ENCODE measurements around the gene TTLL13. TPM values are rescaled to one million over a fixed set of nuclear protein-coding genes. Genes with fewer than 3 reads are reported as not detected.

TTLL13 gene
- total RNA-seq, 1 donor from 2014 or later: not detected

DNA sequence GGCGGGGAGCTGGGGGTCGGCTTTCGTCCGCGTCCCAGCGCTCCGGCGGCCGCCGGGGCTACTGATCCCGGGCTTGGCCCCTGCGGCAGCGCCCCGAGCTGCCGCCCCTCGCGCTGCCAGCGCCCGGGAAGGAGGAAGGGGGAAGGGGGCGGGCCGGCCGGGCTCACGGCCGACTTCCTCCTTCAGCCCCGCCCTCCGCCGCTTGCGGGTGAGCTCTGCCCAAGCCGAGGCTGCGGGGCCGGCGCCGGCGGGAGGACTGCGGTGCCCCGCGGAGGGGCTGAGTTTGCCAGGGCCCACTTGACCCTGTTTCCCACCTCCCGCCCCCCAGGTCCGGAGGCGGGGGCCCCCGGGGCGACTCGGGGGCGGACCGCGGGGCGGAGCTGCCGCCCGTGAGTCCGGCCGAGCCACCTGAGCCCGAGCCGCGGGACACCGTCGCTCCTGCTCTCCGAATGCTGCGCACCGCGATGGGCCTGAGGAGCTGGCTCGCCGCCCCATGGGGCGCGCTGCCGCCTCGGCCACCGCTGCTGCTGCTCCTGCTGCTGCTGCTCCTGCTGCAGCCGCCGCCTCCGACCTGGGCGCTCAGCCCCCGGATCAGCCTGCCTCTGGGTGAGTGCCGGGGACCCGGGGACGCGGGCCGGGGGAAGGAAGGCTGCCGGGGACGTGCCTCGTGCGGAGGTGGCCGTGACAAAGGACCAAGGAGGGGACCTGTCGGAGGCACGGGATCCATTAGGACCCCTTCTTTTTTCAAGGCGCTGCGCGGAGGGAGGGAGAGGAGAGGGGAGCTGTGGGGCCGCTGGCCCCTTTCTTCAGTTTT lies 48.0 kb upstream of the TTLL13 start, which contains the start of gene SEMA4B:
SEMA4B (plus strand) TSS at position 201 of the 814 bp plus-strand sequence; CDS start at position 450, 249 bp downstream.
- Histone ChIP-seq H2AFZ (ENCODE audit: low read depth, low read length) (peak within 1 kb of the TSS; percentile 97), H4K20me1 (ENCODE audit: insufficient read depth, low read length) (peaks cover 30% of the 10 kb centered on the region), H3K9ac (ENCODE audit: low read length) (peak within 1 kb of the TSS; percentile 81), H3K36me3 (ENCODE audit: insufficient read depth, low read length) (no peaks in the 10 kb centered on the region), H3K4me3 (ENCODE audit: insufficient read depth, low read depth, low read length) (peak within 1 kb of the TSS; percentile 85), H3K4me2 (ENCODE audit: low read length) (peak within 1 kb of the TSS; percentile 98), H3K27ac (ENCODE audit: low read depth, low read length) (no peak within 1 kb of the TSS), H3K27me3 (ENCODE audit: insufficient read depth, low read length) (no peaks in the 10 kb centered on the region), H3K9me3 (ENCODE audit: insufficient read depth, low read depth, low read length) (no peaks in the 10 kb centered on the region), H3K4me1 (ENCODE audit: insufficient read depth, low read length) (peaks cover 16% of the 10 kb centered on the region), H3K79me2 (ENCODE audit: insufficient read depth, low read length) (peaks cover 21% of the 10 kb centered on the region)
- DNase-seq (ENCODE audit: low read depth) (peak; percentile 22), FAIRE-seq (no peak)
- peak within 1 kb of the TSS; percentile 47 for H3K27ac Mint-ChIP-seq (ENCODE audit: unreplicated experiment)
- H3K36me3 Mint-ChIP-seq (ENCODE audit: low read depth, unreplicated experiment): no peaks in the 10 kb centered on the region
- peaks cover 11% of the 10 kb centered on the region for H3K27me3 Mint-ChIP-seq (ENCODE audit: low read depth, unreplicated experiment)
- no peaks in the 10 kb centered on the region for H3K4me1 Mint-ChIP-seq (ENCODE audit: low read depth, unreplicated experiment)
- no peak for TF ChIP-seq EZH2 (IDR thresholded peaks at IDR 0.05; ENCODE audit: insufficient read depth, low read length)
- TF ChIP-seq, protein P1, sequence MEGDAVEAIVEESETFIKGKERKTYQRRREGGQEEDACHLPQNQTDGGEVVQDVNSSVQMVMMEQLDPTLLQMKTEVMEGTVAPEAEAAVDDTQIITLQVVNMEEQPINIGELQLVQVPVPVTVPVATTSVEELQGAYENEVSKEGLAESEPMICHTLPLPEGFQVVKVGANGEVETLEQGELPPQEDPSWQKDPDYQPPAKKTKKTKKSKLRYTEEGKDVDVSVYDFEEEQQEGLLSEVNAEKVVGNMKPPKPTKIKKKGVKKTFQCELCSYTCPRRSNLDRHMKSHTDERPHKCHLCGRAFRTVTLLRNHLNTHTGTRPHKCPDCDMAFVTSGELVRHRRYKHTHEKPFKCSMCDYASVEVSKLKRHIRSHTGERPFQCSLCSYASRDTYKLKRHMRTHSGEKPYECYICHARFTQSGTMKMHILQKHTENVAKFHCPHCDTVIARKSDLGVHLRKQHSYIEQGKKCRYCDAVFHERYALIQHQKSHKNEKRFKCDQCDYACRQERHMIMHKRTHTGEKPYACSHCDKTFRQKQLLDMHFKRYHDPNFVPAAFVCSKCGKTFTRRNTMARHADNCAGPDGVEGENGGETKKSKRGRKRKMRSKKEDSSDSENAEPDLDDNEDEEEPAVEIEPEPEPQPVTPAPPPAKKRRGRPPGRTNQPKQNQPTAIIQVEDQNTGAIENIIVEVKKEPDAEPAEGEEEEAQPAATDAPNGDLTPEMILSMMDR (IDR thresholded peaks at IDR 0.05; ENCODE audit: insufficient read depth, low read depth, low read length): no peak
- H3K9me3 Mint-ChIP-seq (ENCODE audit: unreplicated experiment): no peaks in the 10 kb centered on the region
- H3K4me3 Mint-ChIP-seq (ENCODE audit: unreplicated experiment): peak within 1 kb of the TSS; percentile 86

DNA sequence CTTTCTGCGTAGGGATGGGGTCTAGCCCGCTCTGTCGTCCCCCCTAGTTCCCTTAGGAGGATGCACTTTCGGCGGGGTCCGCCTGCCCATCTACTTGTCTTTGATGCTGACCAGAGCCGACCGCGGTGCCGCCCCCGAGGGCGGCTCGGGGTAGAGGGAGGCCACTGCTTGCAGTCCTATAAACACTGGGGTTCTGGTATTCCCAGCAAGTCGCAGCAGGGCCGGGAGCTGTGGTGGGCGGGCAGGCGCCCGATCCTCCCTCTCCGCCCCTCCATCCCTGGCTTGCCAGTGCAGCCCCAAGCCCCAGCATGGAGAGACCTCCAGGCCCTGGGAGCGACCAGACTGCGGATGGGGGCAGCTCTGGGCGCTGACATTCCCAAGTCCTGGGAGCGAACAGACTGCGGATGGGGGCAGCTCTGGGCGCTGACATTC lies 47.4 kb upstream of the TTLL13 start:
- peaks cover 21% of the 10 kb centered on the region for H3K79me2 ChIP-seq (ENCODE audit: insufficient read depth, low read length)
- Mint-ChIP-seq H3K27ac (ENCODE audit: unreplicated experiment) (no peak overlapping the region), H3K4me3 (ENCODE audit: unreplicated experiment) (peak overlapping the region; percentile 86), H3K4me1 (ENCODE audit: low read depth, unreplicated experiment) (no peaks in the 10 kb centered on the region), H3K36me3 (ENCODE audit: low read depth, unreplicated experiment) (peaks cover 3% of the 10 kb centered on the region), H3K27me3 (ENCODE audit: low read depth, unreplicated experiment) (peaks cover 11% of the 10 kb centered on the region), H3K9me3 (ENCODE audit: unreplicated experiment) (peaks cover 1% of the 10 kb centered on the region)
- peaks cover 30% of the 10 kb centered on the region for H4K20me1 ChIP-seq (ENCODE audit: insufficient read depth, low read length)
- H3K27me3 ChIP-seq (ENCODE audit: insufficient read depth, low read length): no peaks in the 10 kb centered on the region
- FAIRE-seq (no peak), DNase-seq (ENCODE audit: low read depth) (no peak)
- TF ChIP-seq EZH2 (IDR thresholded peaks at IDR 0.05; ENCODE audit: insufficient read depth, low read length): no peak
- TF ChIP-seq, protein P1 (IDR thresholded peaks at IDR 0.05; ENCODE audit: insufficient read depth, low read depth, low read length): no peak
- peak overlapping the region; percentile 98 for H3K4me2 ChIP-seq (ENCODE audit: low read length)
- peak overlapping the region; percentile 81 for H3K9ac ChIP-seq (ENCODE audit: low read length)
- peaks cover 16% of the 10 kb centered on the region for H3K4me1 ChIP-seq (ENCODE audit: insufficient read depth, low read length)
- peak overlapping the region; percentile 97 for H2AFZ ChIP-seq (ENCODE audit: low read depth, low read length)
- H3K4me3 ChIP-seq (ENCODE audit: insufficient read depth, low read depth, low read length): peak overlapping the region; percentile 85
- H3K27ac ChIP-seq (ENCODE audit: low read depth, low read length): no peak overlapping the region
- no peaks in the 10 kb centered on the region for H3K9me3 ChIP-seq (ENCODE audit: insufficient read depth, low read depth, low read length)
- H3K36me3 ChIP-seq (ENCODE audit: insufficient read depth, low read length): no peaks in the 10 kb centered on the region

DNA sequence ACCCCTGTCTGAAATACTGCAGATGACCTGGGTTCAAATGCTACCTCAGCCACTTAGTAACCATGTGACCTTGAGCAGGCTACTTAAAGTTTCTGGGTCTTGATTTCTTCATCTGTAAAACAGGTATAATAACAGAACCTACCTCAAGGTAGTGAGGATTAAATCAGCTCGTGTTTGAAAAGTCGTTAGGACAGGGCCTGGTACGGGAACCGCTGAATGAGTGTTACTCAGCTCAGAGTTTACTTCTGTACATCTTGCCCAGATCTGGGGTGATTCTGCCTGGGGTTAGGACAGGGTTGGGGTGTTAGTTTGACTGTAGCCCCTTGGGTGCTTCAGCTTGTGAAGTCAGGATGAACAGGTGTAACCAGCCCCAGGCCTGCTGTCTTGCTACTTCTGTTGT lies 46.4 kb upstream of the TTLL13 start:
- no peaks in the 10 kb centered on the region for H3K27me3 ChIP-seq (ENCODE audit: insufficient read depth, low read length)
- H2AFZ ChIP-seq (ENCODE audit: low read depth, low read length): no peak overlapping the region
- no peaks in the 10 kb centered on the region for H3K4me1 Mint-ChIP-seq (ENCODE audit: low read depth, unreplicated experiment)
- FAIRE-seq (no peak), DNase-seq (ENCODE audit: low read depth) (no peak)
- peaks cover 16% of the 10 kb centered on the region for H3K4me1 ChIP-seq (ENCODE audit: insufficient read depth, low read length)
- H3K9me3 ChIP-seq (ENCODE audit: insufficient read depth, low read depth, low read length): no peaks in the 10 kb centered on the region
- peaks cover 3% of the 10 kb centered on the region for H3K36me3 Mint-ChIP-seq (ENCODE audit: low read depth, unreplicated experiment)
- TF ChIP-seq, protein P1 (IDR thresholded peaks at IDR 0.05; ENCODE audit: insufficient read depth, low read depth, low read length): no peak
- no peak for TF ChIP-seq EZH2 (IDR thresholded peaks at IDR 0.05; ENCODE audit: insufficient read depth, low read length)
- H3K27ac ChIP-seq (ENCODE audit: low read depth, low read length): no peak overlapping the region
- peaks cover 30% of the 10 kb centered on the region for H4K20me1 ChIP-seq (ENCODE audit: insufficient read depth, low read length)
- H3K79me2 ChIP-seq (ENCODE audit: insufficient read depth, low read length): peaks cover 21% of the 10 kb centered on the region
- no peak overlapping the region for H3K9ac ChIP-seq (ENCODE audit: low read length)
- H3K36me3 ChIP-seq (ENCODE audit: insufficient read depth, low read length): no peaks in the 10 kb centered on the region
- H3K4me3 ChIP-seq (ENCODE audit: insufficient read depth, low read depth, low read length): no peak overlapping the region
- peaks cover 11% of the 10 kb centered on the region for H3K27me3 Mint-ChIP-seq (ENCODE audit: low read depth, unreplicated experiment)
- peak overlapping the region; percentile 79 for H3K4me3 Mint-ChIP-seq (ENCODE audit: unreplicated experiment)
- no peak overlapping the region for H3K27ac Mint-ChIP-seq (ENCODE audit: unreplicated experiment)
- H3K9me3 Mint-ChIP-seq (ENCODE audit: unreplicated experiment): peaks cover 3% of the 10 kb centered on the region
- peak overlapping the region; percentile 98 for H3K4me2 ChIP-seq (ENCODE audit: low read length)

All from astrocyte (in vitro differentiated cells and primary cell).